ENCODE measurements around the gene PPP2R5A.

The PPP2R5A gene

DNA sequence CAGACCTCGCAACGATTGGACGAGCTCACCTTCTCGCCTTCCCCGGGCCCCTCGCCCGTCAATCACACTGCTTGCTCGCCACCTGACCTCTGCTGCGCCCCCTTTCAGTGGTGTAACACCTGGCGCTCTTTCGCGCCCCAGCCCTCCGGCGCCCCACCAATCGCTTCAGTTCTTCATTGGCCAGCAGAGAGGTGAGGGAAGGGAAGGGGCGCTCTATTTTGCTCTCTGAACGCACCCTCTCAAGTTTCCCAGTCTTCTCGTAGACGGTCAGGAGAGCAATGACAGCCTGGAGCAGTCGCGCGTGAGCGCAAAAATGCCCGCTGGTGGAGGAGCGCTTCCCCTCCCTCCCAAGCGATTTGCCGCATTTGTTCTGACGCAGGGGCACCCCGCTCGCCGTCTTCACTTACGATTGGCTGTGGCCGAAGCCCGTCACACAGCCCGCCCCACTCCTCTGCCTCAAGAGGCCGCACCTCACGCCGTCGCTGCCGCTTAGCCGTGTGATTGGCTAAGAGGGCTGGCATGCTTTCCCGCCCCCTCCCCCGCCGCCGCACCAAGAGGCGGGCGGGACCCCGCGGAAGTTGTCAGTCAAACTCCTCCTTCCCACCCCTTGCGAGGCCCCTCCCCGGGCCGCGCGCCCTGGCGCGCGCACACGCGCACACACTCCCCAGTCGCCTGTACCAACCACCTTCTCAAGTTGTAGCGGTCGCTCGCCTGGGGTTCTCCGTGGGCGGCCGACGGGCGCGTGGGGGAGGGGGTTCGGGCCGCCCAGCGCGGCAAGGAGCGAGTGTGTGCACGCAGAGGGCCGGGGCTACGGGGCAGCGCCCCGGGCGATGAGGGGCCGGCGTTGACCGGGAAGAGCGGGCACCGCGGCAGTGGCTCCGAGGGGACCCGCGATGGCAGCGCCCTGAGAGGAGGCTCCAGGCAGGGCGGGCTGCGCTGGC lies at the start of gene PPP2R5A:
Gene PPP2R5A (plus strand): TSS at position 667 of the 941 bp plus-strand sequence. CDS start 701 bp downstream, outside the sequence.
- peak; percentile 100 for DNase-seq
- in situ Hi-C loops (cut with MboI; ENCODE audit: low pct_unique_long_range_greater_than_20kb, low sequenced_read_pairs): no loop called here

DNA sequence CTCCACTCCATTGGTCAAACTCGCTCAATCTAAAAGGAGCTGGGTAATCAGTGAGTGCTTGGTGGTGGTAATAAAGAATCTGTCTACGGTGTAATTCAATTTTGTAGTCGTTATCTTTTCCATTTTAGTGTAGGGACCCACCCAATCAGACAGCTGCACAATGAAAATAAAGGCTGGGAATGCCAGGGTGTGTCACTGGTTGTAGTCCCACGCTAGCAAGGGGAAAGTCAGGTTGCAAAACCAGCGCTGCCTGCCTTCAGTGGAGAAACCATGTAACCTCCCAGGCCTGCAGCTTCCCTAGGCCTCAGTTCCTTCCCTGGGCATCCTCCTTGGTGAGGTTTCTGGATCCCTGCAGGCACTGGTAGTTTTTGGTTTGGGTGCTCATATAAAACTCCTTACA lies 49.4 kb upstream of the PPP2R5A start:
- in situ Hi-C loops (cut with MboI; ENCODE audit: low pct_unique_long_range_greater_than_20kb, low sequenced_read_pairs): no loop called here
- no peak for DNase-seq

DNA sequence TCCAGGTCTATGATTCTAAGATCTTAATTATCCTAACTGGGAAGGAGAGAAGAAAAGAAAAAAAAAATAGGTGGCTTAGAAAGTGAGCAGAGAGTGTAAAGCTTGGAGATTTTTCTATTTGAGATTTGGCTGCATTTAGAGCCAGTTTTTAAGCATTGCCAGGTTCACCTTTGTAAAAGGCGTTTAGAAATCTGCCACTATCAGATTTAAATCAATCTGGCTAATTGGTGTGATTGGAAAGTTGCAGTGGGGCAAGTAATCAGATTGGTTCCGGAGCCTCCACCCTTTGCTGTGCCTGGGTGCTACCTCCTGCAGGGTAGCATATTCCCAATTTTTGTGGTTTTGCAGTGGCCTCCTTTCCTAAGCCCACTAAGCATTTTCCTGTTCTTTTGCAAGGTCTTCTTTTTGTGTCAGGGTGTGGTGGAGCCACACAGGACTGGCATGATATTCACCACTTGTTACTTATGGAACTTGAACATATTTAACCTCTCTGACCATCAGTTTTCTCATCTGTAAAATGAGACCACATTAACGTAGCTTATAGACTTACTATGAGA lies 48.5 kb upstream of the PPP2R5A start:
- no peak for DNase-seq
- in situ Hi-C loops (cut with MboI; ENCODE audit: low pct_unique_long_range_greater_than_20kb, low sequenced_read_pairs): no loop called here

DNA sequence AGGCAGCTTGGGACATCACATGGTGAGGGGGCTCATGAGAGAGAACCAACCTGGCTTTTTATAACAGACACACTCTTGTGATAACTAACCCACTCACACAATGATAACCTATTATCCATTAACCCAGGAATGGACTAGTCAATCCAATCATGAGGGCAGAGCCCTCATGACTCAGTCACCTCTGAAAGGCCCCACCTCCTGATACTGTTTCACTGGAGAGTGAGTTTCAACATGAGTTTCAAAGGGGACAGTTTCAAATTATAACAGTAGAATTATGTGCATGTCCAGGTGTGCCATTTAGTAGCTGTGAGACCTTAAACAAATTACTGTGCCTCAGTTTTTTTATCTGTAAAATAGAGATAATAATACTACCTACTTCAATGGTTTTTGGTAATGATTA lies 47.6 kb upstream of the PPP2R5A start:
- no peak for DNase-seq
- in situ Hi-C loops (cut with MboI; ENCODE audit: low pct_unique_long_range_greater_than_20kb, low sequenced_read_pairs): no loop called here

DNA sequence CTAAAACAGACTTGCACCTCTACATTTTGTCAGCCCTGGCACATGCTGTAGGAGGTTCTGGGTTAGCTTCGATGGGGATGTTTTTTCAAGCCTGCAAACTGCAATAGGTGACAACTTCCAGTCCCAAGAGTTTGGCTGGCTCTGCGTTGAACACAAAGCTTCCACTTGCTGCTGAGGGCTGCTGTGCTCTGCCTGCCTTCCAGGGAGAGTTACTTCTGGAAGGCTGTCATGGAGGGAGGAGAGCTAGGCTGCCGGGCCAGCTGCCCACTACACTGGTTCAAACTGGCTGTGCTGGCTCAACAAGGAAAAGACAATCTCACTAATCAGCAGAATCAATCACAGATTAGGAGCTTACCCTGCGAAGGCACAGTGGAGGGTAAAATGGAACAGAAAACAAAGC lies 46.7 kb upstream of the PPP2R5A start:
- DNase-seq: no peak
- in situ Hi-C loops (cut with MboI; ENCODE audit: low pct_unique_long_range_greater_than_20kb, low sequenced_read_pairs): no loop called here

DNA sequence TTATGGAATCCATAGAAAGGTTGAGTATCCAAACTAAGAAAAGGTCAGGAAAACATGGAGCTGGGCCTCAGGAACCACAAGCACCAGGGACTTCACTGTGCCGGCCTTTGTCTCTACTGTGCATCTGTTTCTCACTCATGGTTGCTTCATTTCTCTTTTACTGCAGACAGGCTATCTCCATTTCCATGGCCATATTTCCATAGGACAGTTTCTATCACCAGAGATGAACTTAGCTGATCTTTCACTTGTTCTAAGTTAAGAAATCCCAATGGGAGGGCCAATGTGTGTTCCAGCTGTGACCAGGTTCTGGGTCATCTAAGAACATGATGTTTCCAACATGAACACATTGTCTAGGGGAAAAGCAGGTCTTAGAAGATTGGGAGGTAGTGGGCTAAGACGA lies 43.7 kb upstream of the PPP2R5A start:
- in situ Hi-C loops (cut with MboI; ENCODE audit: low pct_unique_long_range_greater_than_20kb, low sequenced_read_pairs): no loop called here
- DNase-seq: no peak

DNA sequence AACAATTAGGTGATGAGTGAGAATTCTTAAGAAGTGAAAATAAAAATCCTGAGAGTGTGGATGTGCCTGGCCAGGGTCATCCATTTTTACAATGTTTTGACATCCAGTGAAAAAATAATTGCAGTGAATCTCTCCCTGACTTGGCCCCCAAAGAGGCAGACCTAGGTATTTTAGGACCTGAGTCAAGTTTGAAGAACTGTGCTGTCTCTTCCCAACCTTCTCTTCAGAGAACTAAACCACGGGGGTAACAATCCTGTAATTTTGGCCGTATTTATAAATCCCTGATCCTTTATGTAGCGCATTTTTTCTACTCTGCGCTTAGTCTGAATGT lies 43.3 kb upstream of the PPP2R5A start:
- no peak for DNase-seq
- in situ Hi-C loops (cut with MboI; ENCODE audit: low pct_unique_long_range_greater_than_20kb, low sequenced_read_pairs): no loop called here

DNA sequence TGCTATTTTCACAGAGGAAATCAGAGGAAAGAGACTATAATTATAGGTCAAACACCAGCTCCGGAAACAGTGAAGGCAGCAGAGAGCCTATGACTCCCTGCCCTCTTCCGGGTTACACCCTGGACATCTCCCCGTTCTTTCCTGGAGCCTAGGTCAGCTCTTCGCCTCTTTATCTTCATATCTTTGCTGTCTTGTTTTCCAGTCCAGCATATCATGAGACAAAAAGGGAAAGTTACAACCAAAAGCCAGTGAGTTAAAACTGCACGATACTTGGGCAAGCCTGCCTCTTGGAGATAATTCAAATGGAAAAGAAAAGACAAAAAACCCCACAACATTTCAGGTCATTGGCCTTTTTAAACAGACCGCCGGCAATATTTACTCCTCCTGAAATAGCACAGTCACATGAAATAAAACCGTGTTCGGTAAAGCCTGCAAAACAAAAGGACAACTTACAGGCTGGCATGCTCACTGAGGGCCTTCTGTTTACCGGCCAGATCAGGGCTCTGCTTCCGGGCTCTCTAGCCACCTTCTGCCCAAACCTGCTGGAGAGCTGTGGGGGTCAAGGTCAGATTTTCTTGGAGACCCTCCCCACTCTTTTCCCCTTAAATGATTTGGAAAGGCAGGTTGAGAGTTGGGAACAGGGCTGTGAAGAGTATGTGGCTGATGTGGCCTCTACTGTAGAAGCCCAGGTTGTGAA lies 42.8 kb upstream of the PPP2R5A start:
- in situ Hi-C loops (cut with MboI; ENCODE audit: low pct_unique_long_range_greater_than_20kb, low sequenced_read_pairs): no loop called here
- no peak for DNase-seq

DNA sequence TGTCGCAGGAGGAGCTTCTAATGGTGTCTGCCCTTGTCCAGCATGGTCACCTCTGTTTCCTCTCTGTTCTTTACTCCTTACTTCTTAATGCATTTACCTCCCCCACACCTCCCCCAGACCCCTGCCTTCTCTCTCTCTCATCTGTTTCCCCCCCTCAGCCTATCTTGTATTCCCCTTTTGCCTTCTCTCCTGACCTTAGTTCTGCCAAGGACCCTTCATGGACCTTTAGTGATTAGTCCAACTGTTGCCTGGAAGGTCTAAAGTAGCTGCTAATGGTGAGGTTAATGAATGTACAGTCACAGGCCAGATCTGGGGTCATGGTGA lies 42.3 kb upstream of the PPP2R5A start:
- in situ Hi-C loops (cut with MboI; ENCODE audit: low pct_unique_long_range_greater_than_20kb, low sequenced_read_pairs): no loop called here

DNA sequence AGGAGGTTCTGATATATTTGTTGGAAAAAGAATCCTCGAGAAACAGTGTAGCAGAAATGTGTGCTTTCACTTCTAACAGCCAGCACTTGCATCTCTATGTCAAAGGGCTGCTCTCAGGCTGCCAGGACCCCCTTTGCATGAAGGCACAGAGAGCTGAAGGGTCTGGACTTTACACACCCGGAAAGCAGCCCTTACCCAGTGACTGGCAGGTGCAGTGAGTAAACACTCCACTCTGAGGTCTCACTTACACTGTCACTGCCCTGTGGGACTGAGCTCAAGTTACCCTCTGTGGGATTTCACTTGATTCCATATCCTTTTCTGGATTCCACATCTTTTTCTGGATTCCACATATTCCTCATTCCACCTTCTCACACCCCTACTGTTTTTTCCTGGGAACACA lies 40.8 kb upstream of the PPP2R5A start:
- in situ Hi-C loops (cut with MboI; ENCODE audit: low pct_unique_long_range_greater_than_20kb, low sequenced_read_pairs): no loop called here
- no peak for DNase-seq

More for the DNA sequence above, 42.3 kb upstream of the PPP2R5A start:
- DNase-seq: no peak

DNA sequence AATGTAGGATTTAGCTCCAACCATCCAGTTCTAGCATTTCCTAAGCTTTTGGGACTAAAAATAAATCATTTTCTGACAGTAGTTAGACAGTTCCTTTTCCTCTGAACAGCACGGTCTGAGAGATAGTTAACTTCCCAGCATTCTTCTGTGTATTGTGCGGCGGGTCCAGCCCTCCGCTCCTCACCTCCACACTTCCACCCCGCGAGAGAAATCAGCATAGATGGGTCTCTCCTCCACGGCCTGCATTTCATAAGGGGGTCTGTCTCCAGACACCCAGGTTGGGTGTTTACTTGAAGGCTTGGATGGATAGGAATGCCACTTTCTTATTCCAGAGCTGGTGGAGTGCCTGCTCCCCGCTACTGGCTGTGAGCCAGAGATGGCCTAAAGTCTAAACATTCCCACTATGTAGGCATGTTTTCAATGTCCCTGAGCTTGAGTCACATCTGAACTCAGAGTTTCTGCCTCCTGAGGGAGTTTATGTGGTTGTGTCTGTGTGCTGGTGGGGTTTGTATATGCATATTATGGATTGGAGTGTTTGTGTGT lies 38.0 kb upstream of the PPP2R5A start:
- in situ Hi-C loops (cut with MboI; ENCODE audit: low pct_unique_long_range_greater_than_20kb, low sequenced_read_pairs): no loop called here
- peak; percentile 29 for DNase-seq

DNA sequence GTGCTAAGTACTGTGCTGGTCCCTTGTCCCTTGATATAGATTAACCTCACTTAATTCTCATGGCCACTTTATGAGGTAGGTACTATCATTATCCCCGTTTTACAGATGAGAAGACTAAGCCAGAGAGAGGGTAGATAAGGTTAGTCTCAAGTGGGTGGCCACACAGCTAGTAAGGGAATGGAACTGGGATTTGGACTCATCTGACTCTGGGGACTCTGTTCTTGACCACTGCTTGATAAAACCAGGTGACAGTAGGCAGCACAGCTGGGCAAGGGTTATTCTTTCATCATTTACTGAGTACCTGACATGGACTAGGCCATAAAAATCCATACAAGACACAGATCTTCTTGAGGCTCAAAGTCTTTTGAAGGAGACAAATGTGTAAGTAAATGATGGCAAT lies 37.2 kb upstream of the PPP2R5A start:
- in situ Hi-C loops (cut with MboI; ENCODE audit: low pct_unique_long_range_greater_than_20kb, low sequenced_read_pairs): no loop called here
- DNase-seq: no peak

DNA sequence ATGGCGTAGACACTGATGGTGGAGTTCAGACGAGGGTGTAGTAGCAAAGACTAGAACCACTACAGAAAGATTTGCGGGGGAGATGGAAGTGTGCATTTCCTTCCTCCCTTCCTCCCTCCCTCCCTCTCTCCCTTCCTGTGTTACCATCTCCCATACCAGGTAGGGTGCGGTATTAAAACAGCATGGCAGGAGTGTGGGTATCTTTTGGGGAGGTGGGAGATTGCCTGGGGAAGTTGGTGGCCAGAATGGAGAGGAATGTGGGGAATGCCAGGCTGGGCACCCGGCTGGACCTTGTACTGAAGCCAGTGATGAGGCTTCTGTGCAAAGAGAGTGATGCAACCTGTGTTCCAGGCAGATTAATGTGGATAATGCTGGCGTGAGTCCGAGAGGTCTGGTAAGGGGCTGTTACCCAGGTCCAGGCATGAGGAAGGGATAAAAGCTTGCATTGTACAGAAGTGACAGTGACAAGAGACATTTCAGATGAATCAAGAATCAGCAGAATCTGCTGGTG lies 30.3 kb upstream of the PPP2R5A start:
- in situ Hi-C loops (cut with MboI; ENCODE audit: low pct_unique_long_range_greater_than_20kb, low sequenced_read_pairs): no loop called here
- peak; percentile 56 for DNase-seq

DNA sequence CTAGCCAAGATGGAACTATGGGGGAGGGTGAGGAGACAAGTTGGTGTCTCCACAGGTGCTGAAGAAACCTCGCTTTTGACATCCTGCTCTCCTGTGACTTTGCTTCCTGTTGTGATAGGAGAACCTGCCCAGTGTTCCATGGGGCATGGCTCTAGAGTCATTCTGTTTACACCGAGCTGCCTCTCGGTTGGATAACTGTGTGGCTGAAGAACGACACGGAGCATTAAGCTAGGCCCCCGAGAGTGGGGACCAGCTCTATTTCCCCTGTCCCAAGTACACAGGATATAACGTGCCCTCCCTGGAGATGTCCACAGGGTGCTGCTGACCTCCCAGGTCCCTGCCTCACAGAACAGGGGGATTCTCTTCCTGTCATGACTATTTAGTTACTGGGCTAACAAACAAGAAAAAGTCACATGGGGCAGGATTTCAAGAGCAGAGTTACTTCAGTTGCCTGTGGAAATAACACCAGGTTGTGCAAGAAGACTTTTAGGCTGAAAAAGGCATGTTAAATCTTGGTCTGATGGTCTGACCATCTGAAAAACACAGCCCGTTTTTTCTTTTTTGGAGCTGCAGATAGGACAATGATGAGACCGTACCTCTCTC lies 29.4 kb upstream of the PPP2R5A start:
- in situ Hi-C loops (cut with MboI; ENCODE audit: low pct_unique_long_range_greater_than_20kb, low sequenced_read_pairs): no loop called here
- peak; percentile 24 for DNase-seq

DNA sequence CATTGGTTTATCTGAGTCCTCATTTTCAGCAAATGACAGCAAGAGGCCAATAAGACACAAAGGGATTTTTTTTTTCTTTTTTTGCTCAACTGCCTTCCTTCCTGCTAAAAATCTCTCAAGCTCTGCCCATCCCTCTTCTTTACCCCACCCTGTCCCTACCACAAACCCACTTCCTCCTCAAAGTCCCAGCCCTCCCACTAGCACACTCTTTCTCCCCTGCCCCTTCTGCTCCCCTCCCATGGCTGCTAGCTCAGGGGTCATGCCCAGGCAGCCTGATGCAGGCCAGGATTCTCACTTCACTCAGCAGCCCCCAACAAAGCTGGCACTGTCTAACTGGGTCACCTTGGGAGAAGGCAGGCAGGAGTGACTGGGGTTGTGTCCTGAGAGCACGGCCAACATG lies 28.8 kb upstream of the PPP2R5A start:
- peak; percentile 94 for DNase-seq
- in situ Hi-C loops (cut with MboI; ENCODE audit: low pct_unique_long_range_greater_than_20kb, low sequenced_read_pairs): no loop called here

DNA sequence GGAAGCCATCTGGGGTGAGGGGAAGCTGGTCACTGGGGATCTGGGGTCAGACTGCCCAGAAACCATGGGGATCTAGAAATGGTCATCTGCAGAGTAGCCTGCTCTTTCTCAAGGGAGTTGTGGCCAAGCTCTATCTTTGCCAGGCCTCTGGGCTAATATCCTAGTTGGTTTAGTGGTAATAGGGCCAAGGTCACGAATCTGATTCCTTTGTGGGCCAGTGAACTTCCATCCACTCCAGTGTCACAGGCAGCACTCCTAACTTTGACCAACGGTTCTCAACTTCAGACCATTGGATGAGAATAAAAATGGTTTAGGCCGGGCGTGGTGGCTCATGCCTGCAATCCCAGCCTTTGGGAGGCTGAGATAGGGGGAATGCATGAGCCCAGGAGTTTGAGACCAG lies 28.1 kb upstream of the PPP2R5A start:
- DNase-seq: no peak
- in situ Hi-C loops (cut with MboI; ENCODE audit: low pct_unique_long_range_greater_than_20kb, low sequenced_read_pairs): no loop called here

DNA sequence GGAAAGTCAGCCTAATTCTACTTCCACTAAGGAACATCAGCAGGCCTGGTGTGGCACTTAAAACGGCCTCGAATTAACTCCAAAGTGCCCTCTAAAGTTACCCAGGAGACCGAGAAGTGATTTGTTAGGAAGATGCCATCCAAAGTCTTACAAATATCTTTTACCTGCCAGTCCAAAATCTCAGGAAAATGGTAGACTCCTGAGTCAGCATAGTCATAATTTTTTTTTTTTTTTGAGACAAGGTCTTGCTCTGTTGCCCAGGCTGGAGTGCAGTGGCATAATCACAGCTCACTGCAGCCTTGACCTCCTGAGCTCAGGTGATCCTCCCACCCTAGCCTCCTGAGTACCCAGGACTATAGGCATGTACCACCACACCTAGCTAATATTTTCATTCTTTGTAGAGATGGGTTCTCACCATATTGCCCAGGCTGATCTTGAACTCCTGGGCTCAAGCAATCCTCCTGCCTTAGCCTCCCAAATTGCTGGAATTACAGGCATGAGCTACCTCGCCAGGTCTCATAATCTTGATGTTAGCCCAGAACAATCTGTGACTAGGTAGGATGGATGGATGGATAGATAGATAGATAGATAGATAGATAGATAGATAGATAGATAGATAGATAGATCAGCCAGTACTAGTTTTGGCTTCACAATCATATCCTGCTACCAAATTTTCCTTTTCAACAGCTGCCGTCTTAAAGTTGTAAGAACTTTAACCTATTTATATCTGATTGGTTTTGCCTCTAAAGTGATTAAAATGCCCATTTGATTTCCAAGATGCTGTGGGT lies 25.3 kb upstream of the PPP2R5A start:
- in situ Hi-C loops (cut with MboI; ENCODE audit: low pct_unique_long_range_greater_than_20kb, low sequenced_read_pairs): no loop called here
- no peak for DNase-seq

DNA sequence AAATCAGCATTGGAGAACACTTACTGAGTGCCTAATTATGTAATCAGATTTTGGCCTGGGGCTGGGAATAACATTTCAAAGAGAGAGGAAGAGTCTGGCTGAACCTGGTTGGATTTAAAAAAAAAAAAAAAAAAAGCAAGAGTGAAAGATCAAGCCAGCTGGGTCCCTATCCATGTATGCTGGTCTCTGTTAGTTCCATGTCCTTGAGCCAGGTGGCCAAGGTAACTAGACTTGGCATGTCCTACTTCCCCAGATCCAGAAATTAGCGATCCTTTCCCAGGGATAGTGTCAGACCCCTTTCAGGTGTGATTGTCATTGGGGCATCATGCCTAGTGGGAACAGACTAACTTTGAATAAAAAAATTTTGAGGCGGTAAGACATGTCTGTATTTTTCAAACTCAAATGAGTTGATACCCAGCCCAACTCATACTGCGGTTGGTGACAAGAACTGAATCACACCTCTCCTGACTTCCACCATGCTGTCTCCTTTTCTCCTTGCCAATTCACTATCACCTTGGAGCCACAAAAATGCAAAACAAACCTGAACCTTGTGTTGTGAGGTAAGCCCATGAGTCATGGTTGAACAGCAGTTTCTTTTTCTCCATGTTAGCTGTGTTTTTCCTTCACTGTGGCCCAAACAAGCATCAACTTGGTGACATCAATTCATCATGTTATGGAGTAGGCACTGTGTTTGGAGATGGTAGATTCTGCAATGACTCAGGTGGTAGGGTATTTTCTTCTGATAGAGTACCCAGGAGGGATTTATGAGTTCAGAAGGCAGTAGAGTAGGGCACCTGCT lies 24.5 kb upstream of the PPP2R5A start:
- in situ Hi-C loops (cut with MboI; ENCODE audit: low pct_unique_long_range_greater_than_20kb, low sequenced_read_pairs): no loop called here
- no peak for DNase-seq
